ENCODE data around the gene ZNF778. TPM values are rescaled to one million over a fixed set of nuclear protein-coding genes. Genes with fewer than 3 reads are reported as not detected.
A peak's percentile ranks its signal among the peaks of the same experiment; 100 is the strongest.
"Not testable (repeated sequence)": the region's sequence is repeated elsewhere in the genome, so short reads cannot be mapped to it uniquely, and the experiment has no call there.

ZNF778 gene
- total RNA-seq, 4 donors from 2014 or later, result 5.7 to 22.8 (median 13.4) TPM

DNA sequence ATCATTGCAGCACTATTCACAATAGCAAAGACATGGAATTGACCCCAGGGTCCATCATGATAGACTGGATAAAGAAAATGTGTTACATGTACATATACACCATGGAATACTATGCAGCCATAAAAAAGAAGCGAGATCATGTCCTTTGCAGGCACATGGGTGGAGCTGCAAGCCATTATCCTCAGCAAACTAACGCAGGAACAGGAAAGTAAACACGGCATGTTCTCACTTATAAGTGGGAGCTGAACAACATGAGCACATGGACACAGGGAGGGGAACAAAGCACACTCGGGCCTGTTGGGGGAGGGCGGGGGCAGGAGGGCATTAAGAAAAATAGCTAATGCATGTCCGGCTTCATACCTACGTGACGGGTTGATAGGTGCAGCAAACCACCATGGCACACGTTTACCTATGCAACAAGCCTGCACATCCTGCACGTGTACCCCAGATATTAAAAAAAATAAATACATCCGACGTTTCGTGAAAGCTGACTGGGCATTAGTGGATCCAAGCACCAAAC lies 28.9 kb downstream of the ZNF778 start:
- DNase-seq (ENCODE audit: low spot score) (no peak), ATAC-seq (ENCODE audit: low FRiP score) (no peak)
- TF ChIP-seq, protein P1, sequence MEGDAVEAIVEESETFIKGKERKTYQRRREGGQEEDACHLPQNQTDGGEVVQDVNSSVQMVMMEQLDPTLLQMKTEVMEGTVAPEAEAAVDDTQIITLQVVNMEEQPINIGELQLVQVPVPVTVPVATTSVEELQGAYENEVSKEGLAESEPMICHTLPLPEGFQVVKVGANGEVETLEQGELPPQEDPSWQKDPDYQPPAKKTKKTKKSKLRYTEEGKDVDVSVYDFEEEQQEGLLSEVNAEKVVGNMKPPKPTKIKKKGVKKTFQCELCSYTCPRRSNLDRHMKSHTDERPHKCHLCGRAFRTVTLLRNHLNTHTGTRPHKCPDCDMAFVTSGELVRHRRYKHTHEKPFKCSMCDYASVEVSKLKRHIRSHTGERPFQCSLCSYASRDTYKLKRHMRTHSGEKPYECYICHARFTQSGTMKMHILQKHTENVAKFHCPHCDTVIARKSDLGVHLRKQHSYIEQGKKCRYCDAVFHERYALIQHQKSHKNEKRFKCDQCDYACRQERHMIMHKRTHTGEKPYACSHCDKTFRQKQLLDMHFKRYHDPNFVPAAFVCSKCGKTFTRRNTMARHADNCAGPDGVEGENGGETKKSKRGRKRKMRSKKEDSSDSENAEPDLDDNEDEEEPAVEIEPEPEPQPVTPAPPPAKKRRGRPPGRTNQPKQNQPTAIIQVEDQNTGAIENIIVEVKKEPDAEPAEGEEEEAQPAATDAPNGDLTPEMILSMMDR (IDR thresholded peaks at IDR 0.05), result no peak

DNA sequence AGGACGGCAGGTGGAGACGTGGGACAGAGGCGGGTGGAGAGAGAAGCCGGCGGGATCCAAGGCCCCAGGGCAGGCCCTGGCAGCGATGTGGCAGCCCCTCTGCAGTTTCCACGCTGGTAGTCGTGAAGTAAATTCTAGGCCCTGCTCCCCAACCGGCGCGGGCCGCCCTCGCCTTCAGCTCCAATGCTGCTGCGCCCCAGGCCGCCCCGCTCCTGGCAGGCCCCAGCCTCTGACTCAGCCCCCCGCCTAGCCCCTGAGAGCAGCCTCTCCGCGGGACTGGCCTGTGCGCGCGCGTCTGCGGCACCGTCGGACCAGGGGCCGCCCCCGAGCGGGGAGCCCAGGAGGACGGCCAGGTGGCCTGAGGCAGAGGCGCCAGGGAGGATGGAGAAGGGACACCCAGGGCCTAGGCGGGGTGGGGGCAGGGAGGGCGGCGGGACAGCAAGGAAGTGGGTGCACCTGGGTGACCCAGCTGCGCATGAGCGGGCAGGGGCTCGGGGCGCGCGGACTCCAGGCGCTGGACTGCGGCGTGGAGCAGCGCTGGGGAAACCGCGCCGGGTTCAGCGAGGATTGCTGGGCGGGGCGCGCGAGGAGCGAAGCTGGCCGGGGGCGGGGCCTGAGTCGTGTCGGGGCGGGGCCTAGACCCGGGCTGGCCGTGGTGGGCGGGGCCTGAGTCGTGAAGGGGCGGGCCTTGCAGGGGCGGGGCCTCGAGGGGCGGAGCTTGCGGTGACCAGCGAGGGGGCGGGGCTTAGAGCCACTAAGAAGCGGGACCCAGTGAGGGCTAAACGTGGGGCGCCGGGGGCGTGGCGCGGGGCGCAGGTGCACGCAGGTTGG lies 29.6 kb downstream of the ZNF778 start:
- TF ChIP-seq, protein P1 (IDR thresholded peaks at IDR 0.05), result no peak
- ATAC-seq (ENCODE audit: low FRiP score), result peak; percentile 93
- DNase-seq (ENCODE audit: low spot score), result peak; percentile 92

DNA sequence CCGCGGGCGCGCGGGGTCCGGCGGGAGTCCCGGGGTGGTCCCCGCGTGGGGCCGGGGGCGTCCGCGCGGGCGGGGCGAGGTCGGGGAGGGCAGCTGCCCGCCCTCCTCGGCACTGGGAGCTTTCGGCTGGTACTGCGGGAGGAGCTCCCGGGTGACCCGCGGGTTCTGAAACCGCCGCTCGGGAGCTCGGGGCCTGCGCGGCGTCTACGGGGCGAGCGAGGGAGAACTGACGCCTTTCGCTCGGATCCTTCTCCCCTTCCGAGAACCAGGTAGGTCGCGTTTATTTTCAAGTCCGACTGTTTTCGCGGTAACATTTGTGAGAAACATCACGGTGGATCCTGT lies 30.2 kb downstream of the ZNF778 start:
- not testable (repeated sequence) for DNase-seq (ENCODE audit: low spot score)
- ATAC-seq (ENCODE audit: low FRiP score), result peak; percentile 44

DNA sequence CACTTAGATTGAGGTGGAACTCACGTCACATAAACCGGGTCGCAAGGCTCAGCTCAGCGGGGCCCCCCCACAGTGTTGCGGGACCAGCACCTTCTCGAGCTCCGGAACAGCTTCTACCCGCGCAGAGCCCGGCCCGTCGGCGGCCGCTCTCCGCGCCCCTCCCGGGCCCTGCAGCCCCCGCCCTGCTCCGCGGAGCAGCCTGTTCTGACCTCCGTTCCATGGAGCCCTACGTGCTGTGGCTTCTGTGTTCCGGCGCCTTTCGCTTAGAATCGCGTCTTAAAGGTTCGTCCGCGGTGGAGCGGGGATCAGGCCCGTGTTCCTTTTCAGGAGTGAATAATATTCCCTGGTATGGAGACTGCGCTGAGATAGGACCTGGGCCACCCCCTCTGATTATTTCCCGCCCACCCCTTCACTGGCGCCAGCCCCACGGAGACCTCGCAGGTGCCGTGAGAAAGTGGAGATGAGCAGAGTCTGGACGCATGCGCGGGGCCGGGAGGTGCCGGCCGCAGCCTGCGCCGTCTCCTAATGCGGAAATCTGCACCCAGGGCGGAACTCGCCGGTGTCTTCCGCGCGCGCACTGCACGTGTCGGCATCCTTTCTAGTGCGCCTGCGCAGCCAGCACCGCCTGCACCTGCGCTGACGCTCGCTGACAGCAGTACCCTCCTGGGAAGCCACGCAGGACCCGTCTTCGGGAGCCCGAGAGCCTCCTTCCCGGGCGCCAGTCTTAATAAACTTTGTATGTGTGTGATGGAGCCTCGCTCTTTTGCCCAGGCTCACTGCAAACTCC lies 30.9 kb downstream of the ZNF778 start:
- ATAC-seq (ENCODE audit: low FRiP score) (no peak), DNase-seq (ENCODE audit: low spot score) (no peak)

DNA sequence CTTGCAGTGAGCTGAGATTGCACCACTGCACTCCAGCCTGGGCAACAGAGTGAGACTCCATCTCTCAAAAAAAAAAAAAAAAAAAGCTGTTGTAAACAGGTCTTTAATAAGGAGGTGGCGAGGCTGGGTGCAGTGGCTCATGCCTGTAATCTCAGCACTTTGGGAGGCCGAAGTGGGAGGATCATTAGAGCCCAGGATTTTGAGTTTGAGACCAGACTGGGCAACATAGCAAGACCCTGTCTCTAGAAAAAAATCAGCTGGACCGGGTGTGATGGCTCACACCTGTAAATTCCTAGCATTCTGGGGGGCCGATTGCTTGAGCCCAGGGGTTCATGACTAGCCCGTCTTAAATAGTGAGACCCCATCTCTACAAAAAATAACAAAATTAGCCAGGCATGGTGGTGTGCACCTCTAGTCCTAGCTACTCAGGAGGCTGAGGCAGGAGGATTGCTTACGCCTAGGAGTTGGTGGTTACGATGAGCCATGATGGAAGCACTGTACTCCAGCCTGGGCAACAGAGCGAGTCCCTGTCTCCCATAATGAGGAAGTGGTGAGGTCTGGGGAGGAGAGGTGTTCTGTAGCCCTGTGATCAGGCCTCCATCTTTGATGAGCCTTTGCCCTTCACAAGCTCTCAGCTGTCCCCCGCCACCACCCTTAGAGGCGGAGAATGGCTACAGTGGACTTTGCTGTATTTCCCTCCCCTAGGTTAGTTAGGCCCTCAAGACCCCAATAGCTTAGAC lies 36.2 kb downstream of the ZNF778 start:
- TF ChIP-seq, protein P1 (IDR thresholded peaks at IDR 0.05), result no peak
- no peak for DNase-seq (ENCODE audit: low spot score)

More for the DNA sequence above, 30.9 kb downstream of the ZNF778 start:
- TF ChIP-seq, protein P1 (IDR thresholded peaks at IDR 0.05), result no peak

DNA sequence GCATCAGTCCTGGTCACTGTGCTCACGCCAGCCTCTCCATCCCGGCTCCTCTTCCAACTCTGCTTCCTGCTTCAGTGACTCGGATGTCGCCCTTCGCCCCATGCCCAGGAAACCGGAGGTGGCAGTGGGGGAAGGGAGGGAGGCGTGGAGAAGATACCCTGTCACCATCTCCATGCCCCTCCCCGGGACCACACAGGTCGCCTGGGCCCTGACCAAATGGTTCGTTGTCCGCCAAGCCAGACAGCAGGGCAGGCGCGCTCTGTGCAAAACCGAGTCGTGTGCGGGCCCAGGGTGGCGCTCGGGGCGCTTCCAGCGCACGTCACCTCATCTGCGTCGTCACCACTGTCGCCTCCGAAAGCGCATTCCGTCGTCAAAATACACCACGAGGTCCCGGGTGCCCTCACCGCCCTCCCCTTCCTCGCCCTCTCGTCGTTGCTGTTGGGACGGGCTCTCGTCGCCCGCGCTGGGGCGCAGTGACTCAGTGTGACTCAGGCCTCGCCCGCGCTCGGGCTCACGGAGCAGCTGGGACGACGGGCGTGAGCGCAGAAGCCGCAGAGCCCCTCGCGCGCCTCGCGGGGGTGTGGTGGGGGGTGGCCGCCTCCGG lies 39.2 kb downstream of the ZNF778 start:
- TF ChIP-seq, protein P1 (IDR thresholded peaks at IDR 0.05), result no peak
- DNase-seq (ENCODE audit: low spot score) (no peak), ATAC-seq (ENCODE audit: low FRiP score) (peak; percentile 78)

More for the DNA sequence above, 36.2 kb downstream of the ZNF778 start:
- ATAC-seq (ENCODE audit: low FRiP score), result no peak

Data from omental fat pad (tissue), 4 donors.